SK-N-SH (cell line): ENCODE results near the gene BRI3. TPM values are rescaled to one million over a fixed set of nuclear protein-coding genes. Genes with fewer than 3 reads are reported as not detected.

ENCODE experiments used
- CTCF ChIA-PET: fragments of 300-600, 350-600 bp; formaldehyde crosslinking; extraction: SDS; loops from one replicate; lab custom pipeline; 2021; lab: Yijun Ruan, JAX
- POLR2A ChIA-PET: fragments of 350-600 bp; sonication (Branson Sonifier 250); formaldehyde crosslinking; extraction: SDS; loops from one replicate; lab custom pipeline; 2020; ENCODE audit warnings: antibody characterized with exemption, inconsistent platforms; lab: Yijun Ruan, JAX
- DNase-seq: peaks from one replicate; pipeline ENCODE4 v3.0.0; 2012
- H2AFZ ChIP-seq: fragments of 200-600 bp; sonication (generic); 2 replicates; pipeline ENCODE4 v1.8.1; 2016; ENCODE audit warnings: antibody characterized with exemption, mild to moderate bottlenecking, low read depth
- H3F3A ChIP-seq: fragments of 200-600 bp; sonication (generic); replicated peaks from 2 replicates; pipeline ENCODE3; 2016; ENCODE audit warnings: antibody characterized with exemption, mild to moderate bottlenecking; ENCODE audit not compliant: insufficient read depth
- H3K27ac ChIP-seq, 2 experiments: fragments of 200-500 bp in 1 of 2; fragments of 200-600 bp in 1 of 2; sonication (Bioruptor generic) in 1 of 2; sonication (generic), shearing (Covaris generic) in 1 of 2; 2 replicates each; pipeline versions ENCODE4 v1.5.1 to v1.6.1; 2014 to 2016; ENCODE audit warnings: low read depth in 2 of 2, inconsistent platforms in 1 of 2, low read length in 1 of 2, mild to moderate bottlenecking in 1 of 2, mixed read lengths in 1 of 2
- H3K27me3 ChIP-seq: fragments of 200-600 bp; sonication (generic), shearing (Covaris generic); 2 replicates; pipeline ENCODE4 v1.6.1; 2016; ENCODE audit warnings: mixed run types; ENCODE audit not compliant: insufficient read depth
- H3K36me3 ChIP-seq, 2 experiments: fragments of 200-500 bp in 1 of 2; fragments of 200-600 bp in 1 of 2; sonication (Bioruptor generic) in 1 of 2; sonication (generic) in 1 of 2; replicated peaks in 1 of 2; 2 replicates each; pipeline versions ENCODE3 to v1.5.1; 2014 to 2016; ENCODE audit warnings: low read length in 1 of 2, mild to moderate bottlenecking in 1 of 2; ENCODE audit not compliant: insufficient read depth in 2 of 2, control insufficient read depth in 1 of 2
- H3K4me1 ChIP-seq, 2 experiments: fragments of 200-500 bp in 1 of 2; fragments of 200-600 bp in 1 of 2; sonication (Bioruptor generic) in 1 of 2; sonication (generic), shearing (Covaris generic) in 1 of 2; 2 replicates each; pipeline versions ENCODE4 v1.5.1 to v1.6.1; 2014 to 2016; ENCODE audit warnings: low read depth in 1 of 2, low read length in 1 of 2, mixed run types in 1 of 2; ENCODE audit not compliant: insufficient read depth in 2 of 2, control insufficient read depth in 1 of 2
- H3K4me2 ChIP-seq: fragments of 200-600 bp; sonication (generic), shearing (Covaris generic); 2 replicates; pipeline ENCODE4 v1.6.1; 2017; ENCODE audit warnings: mixed run types
- H3K4me3 ChIP-seq, 2 experiments: fragments of 200-500 bp in 1 of 2; fragments of 200-600 bp in 1 of 2; sonication (Bioruptor generic) in 1 of 2; sonication (generic), shearing (Covaris generic) in 1 of 2; 2 replicates each; pipeline versions ENCODE4 v1.5.1 to v1.8.1; 2014 to 2016; ENCODE audit warnings: low read depth in 2 of 2, inconsistent platforms in 1 of 2, low read length in 1 of 2, mild to moderate bottlenecking in 1 of 2, mixed read lengths in 1 of 2, moderate library complexity in 1 of 2
- H3K79me2 ChIP-seq: fragments of 200-600 bp; sonication (generic); 2 replicates; pipeline ENCODE4 v1.8.1; 2017; ENCODE audit warnings: mild to moderate bottlenecking; ENCODE audit not compliant: insufficient read depth
- H3K9ac ChIP-seq: fragments of 200-600 bp; sonication (generic); 2 replicates; pipeline ENCODE4 v1.6.1; 2017; ENCODE audit warnings: mixed run types
- H3K9me2 ChIP-seq: fragments of 200-600 bp; sonication (generic); 2 replicates; pipeline ENCODE4 v1.6.1; 2017; ENCODE audit warnings: mixed run types
- H3K9me3 ChIP-seq: fragments of 200-600 bp; sonication (generic); 2 replicates; pipeline ENCODE4 v1.6.1; 2017; ENCODE audit warnings: mixed run types, mild to moderate bottlenecking, moderate library complexity
- H4K20me1 ChIP-seq: fragments of 200-600 bp; sonication (generic); 2 replicates; pipeline ENCODE4 v1.6.1; 2017; ENCODE audit warnings: mild to moderate bottlenecking, mixed run types; ENCODE audit not compliant: insufficient read depth
- CHD2 ChIP-seq: fragments of 150-350 bp; IDR thresholded peaks from 2 replicates; pipeline ENCODE4 v1.6.1; 2018; ENCODE audit warnings: low read length; ENCODE audit not compliant: partially characterized antibody
- CTCF ChIP-seq: fragments of 200-600 bp; sonication (generic); IDR thresholded peaks from 2 replicates; pipeline ENCODE4 v1.6.1; 2017; ENCODE audit warnings: antibody characterized with exemption, mild to moderate bottlenecking, moderate library complexity
- EP300 ChIP-seq, 2 experiments: IDR thresholded peaks; 2 replicates each; pipeline versions ENCODE4 v1.4.0 to v1.6.1; 2012; ENCODE audit warnings: borderline replicate concordance in 1 of 2, low read depth in 1 of 2, low read length in 1 of 2
- FOXJ3 ChIP-seq: sonication (generic); formaldehyde crosslinking; IDR thresholded peaks from 2 replicates; pipeline ENCODE4 v1.5.1; 2020; ENCODE audit warnings: mild to moderate bottlenecking, missing genetic modification reagents
- GABPA ChIP-seq: IDR thresholded peaks from 2 replicates; pipeline ENCODE4 v1.4.0; 2012; ENCODE audit warnings: low read depth, mild to moderate bottlenecking
- GATA2 ChIP-seq: sonication (generic); formaldehyde crosslinking; IDR thresholded peaks from 2 replicates; pipeline ENCODE4 v1.5.0; 2020; ENCODE audit warnings: mild to moderate bottlenecking, missing genetic modification reagents
- JUND ChIP-seq: IDR thresholded peaks from 2 replicates; pipeline ENCODE4 v1.4.0; 2012
- NFIC ChIP-seq: IDR thresholded peaks from 2 replicates; pipeline ENCODE4 v1.4.0; 2012; ENCODE audit warnings: borderline replicate concordance
- NRF1 ChIP-seq: IDR thresholded peaks from 2 replicates; pipeline ENCODE4 v1.6.1; 2012; ENCODE audit warnings: low read depth, mild to moderate bottlenecking, low read length
- PBX3 ChIP-seq: IDR thresholded peaks from 2 replicates; pipeline ENCODE4; 2012
- POLR2AphosphoS5 ChIP-seq: IDR thresholded peaks from 2 replicates; pipeline ENCODE4 v1.6.1; 2012; ENCODE audit warnings: low read depth, low read length
- RAD21 ChIP-seq: IDR thresholded peaks from 2 replicates; pipeline ENCODE4 v1.6.1; 2012; ENCODE audit warnings: mild to moderate bottlenecking, low read length
- REST ChIP-seq: IDR thresholded peaks from 2 replicates; pipeline ENCODE4 v1.6.1; 2012; ENCODE audit warnings: mild to moderate bottlenecking, low read depth, low read length, moderate library complexity
- RXRA ChIP-seq: IDR thresholded peaks from 2 replicates; pipeline ENCODE4 v1.4.0; 2012; ENCODE audit warnings: low read depth, mild to moderate bottlenecking, borderline replicate concordance
- ZBTB33 ChIP-seq: IDR thresholded peaks from 2 replicates; pipeline ENCODE4 v1.4.0; 2012; ENCODE audit warnings: low read depth, borderline replicate concordance
- WGBS: methylation state at CpG from one replicate; pipeline ENCODE4 v1.1.6; 2017; ENCODE audit warnings: low lambda C conversion rate; 5-methylcytosine and 5-hydroxymethylcytosine counted together
- polyA plus RNA-seq, 3 experiments: library from polyadenylated mRNA; depleted of rRNA; stranded (reverse); fragments of >200 nt; gene quantifications; 2 replicates each; pipeline ENCODE4 v1.2.3, GENCODE V29; 2012

The BRI3 gene
- polyA plus RNA-seq, 1 of the 3 experiments (the other 2 are of a cell fraction): 128 TPM

- no peak for DNase-seq
- CTCF ChIA-PET: interaction anchor here (1.2 to 1.6 kb wide), 2 partner anchors 14 to 169 kb away, joined by 3 to 7 read pairs; no protein-coding TSS in a partner anchor
- Histone ChIP-seq H4K20me1 (no peaks in the 10 kb centered on the region), H3K4me2 (peak overlapping the region; percentile 98)
- TF ChIP-seq JUND (no peak), GABPA (no peak), ZBTB33 (no peak), CTCF (no peak), POLR2AphosphoS5 (no peak), PBX3 (no peak), NRF1 (no peak), GATA2 (CRISPR knock-in tag) (no peak), RAD21 (no peak), CHD2 (no peak), FOXJ3 (CRISPR knock-in tag) (no peak), EP300 (IDR thresholded peaks at IDR 0.05; ENCODE audit: borderline replicate concordance in 1 of 2, low read depth in 1 of 2, low read length in 1 of 2) (no peak), RXRA (no peak), NFIC (no peak), REST (no peak)
- TF ChIP-seq, all 33 proteins: peak for 0
- H3K36me3 ChIP-seq: peaks cover 13 to 18% of the 10 kb centered on the region in 2 experiments
- peak overlapping the region; percentile 80 for H3K9ac ChIP-seq
- peak overlapping the region; percentile 79 to 100 for H3K4me3 ChIP-seq
- peak overlapping the region; percentile 2 to 47; a peak in 2 of 4 replicates for H3K27ac ChIP-seq
- WGBS: 16% methylated on average over 28 of the region's 32 CpGs
- H3F3A ChIP-seq: peaks cover 3% of the 10 kb centered on the region
- H2AFZ ChIP-seq: peak overlapping the region; percentile 95; the same call in 1 of the 2 replicates
- no peaks in the 10 kb centered on the region for H3K9me3 ChIP-seq
- peaks cover 68% of the 10 kb centered on the region for H3K79me2 ChIP-seq
- peaks cover 15 to 19% of the 10 kb centered on the region in 2 experiments; a peak in 2 of 4 replicates for H3K4me1 ChIP-seq
- POLR2A ChIA-PET: no interaction called here
- H3K9me2 ChIP-seq: no peaks in the 10 kb centered on the region
- no peaks in the 10 kb centered on the region for H3K27me3 ChIP-seq
These were observed 28.9 kb upstream of the BRI3 start for GRCh38 chr7:98252425-98253054.
